Lower leg skin (tissue), 3 donors: ENCODE measurements around the gene RPTOR.

ENCODE experiments used
- POLR2A ChIP-seq, 2 donors: fragments of 450-650 bp; IDR thresholded peaks; one replicate each; pipeline ENCODE4 v1.6.1; 2016 to 2017; ENCODE audit warnings: antibody characterized with exemption in 2 of 2, mild to moderate bottlenecking in 1 of 2, moderate library complexity in 1 of 2
- TF ChIP-seq, protein P1 (sequence below), 3 donors: fragments of 450-650 bp; IDR thresholded peaks; one replicate each; pipeline ENCODE4 v1.5.1; 2016; ENCODE audit warnings: antibody characterized with exemption in 3 of 3, mild to moderate bottlenecking in 3 of 3, moderate library complexity in 2 of 3

DNA sequence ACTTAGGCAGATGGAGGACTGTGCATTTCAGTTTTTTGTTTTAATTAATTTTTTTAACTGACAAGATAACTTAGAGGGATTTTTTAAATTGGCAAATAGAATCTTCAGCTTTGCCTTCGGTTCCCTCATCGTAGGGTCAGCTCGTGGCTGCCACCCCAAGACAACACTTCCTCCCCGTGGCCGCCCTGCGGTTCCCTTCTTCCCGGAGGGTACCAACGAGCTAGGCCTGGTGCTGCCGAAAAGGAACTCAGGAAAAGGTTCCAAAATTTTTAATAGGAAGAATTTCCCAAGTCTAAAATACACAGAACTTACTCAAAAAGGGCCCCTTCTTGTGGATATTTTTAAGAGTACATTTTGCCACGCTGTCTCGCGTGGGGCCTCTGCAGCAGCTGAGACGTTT lies 236.6 kb downstream of the RPTOR start:
- TF ChIP-seq POLR2A (IDR thresholded peaks at IDR 0.05): no peak
- TF ChIP-seq, protein P1, sequence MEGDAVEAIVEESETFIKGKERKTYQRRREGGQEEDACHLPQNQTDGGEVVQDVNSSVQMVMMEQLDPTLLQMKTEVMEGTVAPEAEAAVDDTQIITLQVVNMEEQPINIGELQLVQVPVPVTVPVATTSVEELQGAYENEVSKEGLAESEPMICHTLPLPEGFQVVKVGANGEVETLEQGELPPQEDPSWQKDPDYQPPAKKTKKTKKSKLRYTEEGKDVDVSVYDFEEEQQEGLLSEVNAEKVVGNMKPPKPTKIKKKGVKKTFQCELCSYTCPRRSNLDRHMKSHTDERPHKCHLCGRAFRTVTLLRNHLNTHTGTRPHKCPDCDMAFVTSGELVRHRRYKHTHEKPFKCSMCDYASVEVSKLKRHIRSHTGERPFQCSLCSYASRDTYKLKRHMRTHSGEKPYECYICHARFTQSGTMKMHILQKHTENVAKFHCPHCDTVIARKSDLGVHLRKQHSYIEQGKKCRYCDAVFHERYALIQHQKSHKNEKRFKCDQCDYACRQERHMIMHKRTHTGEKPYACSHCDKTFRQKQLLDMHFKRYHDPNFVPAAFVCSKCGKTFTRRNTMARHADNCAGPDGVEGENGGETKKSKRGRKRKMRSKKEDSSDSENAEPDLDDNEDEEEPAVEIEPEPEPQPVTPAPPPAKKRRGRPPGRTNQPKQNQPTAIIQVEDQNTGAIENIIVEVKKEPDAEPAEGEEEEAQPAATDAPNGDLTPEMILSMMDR (IDR thresholded peaks at IDR 0.05): no peak
